ENCODE measurements around the gene CLEC1A. TPM values are rescaled to one million over a fixed set of nuclear protein-coding genes. Genes with fewer than 3 reads are reported as not detected.
"Not testable (repeated sequence)": the region's sequence is repeated elsewhere in the genome, so short reads cannot be mapped to it uniquely, and the experiment has no call there.

The CLEC1A gene
- total RNA-seq, 1 experiment from 2014 or later: not detected

DNA sequence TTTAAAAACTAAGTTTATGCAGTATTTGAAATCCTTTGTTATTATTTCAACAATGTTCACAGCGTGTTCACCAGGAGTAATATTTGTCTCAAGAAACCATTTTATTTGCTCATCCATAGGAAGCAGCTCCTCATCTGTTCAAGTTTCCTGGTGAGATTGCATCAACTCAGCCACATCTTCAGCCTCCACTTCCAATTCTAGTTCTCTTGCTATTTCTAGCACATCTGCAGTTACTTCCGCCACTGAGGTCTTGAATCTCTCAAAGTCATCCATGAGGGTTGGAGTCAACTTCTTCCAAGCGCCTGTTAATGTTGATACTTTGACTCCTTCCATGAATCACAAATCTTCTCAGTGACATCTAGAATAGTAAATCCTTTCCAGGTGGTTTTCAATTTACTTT is 50.3 kb downstream of the CLEC1A start:
- no peak for DNase-seq (ENCODE audit: low spot score)

DNA sequence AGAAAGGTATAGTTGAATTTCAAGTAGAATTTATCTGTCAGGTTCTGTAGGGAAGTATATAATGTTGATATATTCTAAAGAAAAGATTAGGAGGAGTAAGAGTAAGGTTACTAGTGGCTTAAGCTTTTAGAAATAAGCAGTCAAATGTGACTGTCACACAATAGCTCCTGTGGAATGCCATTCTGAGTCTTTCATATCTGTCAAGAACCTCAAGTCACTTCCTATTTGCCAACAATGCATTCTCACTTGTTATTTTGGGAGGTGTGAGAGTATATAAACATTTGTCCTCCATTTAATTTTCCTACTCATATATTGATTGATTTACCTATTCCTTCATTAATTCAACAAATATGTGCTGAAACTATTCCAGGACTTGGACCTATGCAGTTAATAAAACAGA is 56.6 kb downstream of the CLEC1A start:
- DNase-seq (ENCODE audit: low spot score): no peak

DNA sequence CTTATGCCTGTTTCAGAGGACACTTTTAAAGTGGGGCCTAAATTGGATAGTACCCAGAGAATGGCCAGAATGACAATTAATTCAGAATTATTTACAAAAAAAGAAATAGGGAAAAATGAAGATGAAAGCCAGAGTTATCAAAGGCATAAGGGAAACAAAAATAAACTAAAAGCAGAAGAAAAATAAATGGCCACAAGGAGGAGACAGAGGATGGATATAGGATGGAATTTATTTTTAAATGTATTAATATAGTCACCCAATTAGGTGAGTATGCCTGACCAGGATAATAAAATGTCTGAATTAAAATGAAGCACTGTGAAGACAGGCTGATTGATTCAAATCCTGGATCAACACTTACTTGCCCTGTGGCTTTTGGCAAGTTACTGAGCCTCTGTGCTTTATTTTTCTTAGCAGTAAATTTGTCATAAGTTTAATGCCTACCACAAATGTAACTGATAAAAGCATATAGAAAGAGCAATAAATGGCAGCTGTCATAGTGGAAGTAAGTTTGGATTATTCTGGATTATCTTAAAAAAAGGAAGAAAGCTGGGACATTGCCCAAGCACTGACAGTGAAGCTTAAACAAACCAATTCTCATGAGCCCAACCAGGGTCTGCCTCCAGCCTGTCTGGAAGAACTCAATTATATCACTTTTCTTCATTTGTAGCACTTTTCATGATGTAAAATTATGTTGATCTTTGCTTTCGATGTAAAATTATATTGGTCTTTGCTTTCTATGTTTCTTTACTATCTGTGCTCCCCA is 64.8 kb downstream of the CLEC1A start:
- peak; percentile 53 for DNase-seq (ENCODE audit: low spot score)

DNA sequence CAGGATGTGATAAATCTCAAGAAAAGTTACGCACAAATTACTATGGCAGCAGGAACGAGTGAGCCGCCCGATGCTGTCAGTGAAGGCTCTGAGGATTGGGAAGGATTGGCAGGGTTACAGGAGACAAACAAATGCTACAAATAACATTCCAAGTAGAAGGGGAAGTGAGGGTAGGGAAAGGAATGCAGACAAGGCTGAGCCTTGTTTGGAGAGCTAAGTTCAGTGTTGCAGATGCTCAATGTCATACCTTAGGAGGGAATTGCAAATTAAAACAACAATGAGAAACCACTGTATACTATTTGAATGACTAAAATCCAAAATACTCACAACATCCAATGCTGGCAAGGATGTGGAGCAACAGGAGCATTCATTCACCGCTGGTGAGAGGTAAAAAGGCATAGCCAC is 67.0 kb downstream of the CLEC1A start:
- no peak for DNase-seq (ENCODE audit: low spot score)

DNA sequence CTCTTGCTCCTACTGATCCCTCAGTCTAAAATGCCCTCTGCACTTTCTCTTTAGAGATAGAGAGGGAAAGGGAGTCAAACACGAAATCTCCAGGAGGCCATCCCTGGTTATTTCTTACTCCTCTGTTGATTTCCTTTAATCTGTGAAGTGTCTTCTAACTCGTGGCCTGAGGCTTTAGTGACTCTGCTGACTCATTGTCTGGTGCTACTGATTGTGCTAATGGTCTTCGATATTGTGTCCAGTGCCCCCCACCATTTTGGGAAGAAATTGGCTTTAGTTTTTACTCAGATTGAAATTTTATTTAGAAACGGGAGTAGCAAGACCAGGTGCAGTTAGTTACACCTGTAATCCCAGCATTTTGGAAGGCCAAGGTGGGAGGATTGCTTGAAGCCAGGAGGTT is 67.5 kb downstream of the CLEC1A start:
- DNase-seq (ENCODE audit: low spot score): no peak

DNA sequence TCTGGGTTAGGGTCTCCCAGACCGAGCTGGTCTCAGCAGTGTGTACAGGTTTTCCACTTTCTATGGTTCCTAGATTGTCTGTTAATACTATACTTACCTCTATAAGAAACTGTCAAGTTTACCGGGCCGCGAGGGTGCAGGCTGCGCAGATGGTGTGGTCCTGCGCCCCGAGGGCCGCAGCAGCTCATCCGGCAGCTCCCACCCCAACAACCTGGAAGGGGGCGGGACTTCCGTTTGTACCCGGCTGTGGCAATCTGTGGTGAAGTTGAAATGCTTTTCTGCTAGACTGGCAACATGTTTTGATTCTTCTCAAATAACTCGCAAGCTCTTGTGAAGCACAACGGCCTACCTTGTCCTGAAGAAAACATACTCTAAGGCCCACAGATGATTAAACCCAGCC is 68.3 kb downstream of the CLEC1A start, which contains the start of gene CLEC9A:
Gene CLEC9A, plus strand, starts transcription at position 237 of the 400 bp plus-strand sequence. CDS start 22,006 bp downstream, outside the sequence.
- no peak for DNase-seq (ENCODE audit: low spot score)

DNA sequence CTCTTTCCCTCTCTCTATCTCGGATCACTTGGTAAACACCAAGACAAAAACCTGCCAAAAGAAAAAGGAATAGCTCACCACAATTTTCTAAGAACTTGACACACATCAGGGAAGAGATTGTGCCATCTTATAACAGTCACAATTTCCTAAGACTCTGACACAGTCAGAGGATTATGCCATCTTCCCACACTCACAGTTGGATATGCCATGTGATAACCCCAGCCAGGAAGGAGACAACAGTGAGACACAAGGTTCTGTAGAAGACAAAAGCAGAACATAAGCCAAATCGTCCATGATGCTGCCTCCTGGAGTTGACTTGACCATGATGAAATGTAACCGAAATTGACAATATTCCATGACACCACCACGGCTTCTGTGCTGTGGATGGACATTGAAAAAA is 71.1 kb downstream of the CLEC1A start:
- no peak for DNase-seq (ENCODE audit: low spot score)

DNA sequence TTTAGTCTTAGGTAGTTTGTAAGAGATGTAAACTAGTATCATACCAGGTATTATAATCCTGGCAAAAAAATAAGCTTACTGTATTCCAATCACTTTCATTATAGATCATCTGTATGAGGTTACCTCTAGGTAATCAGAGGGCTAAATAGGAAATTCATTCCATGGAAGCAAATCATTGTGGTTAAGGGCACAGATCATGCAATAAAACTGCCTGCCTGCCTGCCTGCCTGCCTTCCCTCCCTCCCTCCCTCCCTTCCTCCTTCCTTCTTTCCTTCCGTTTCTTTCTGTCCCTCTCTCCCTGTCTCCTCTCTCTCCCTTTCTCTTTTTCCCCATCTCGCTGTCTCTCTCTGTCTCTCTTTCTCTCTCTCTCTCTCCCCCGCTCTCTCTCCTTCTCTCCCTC is 71.5 kb downstream of the CLEC1A start:
- DNase-seq (ENCODE audit: low spot score): no peak

DNA sequence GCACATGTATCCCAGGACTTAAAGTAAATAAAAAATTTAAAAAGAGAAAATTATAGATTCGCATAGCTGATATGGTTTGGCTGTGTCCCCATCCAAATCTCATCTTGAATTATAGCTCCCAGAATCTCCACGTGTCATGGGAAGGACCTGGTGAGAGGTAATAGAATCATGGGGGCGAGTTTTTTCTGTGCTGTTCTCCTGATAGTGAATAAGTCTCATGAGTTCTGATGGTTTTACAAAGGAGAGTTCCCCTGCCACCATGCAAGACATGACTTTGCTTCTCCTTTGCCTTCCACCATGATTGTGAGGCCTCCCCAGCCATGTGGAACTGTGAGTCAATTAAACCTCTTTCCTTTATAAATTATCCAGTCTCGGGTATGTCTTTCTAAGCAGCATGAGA is 72.1 kb downstream of the CLEC1A start:
- not testable (repeated sequence) for DNase-seq (ENCODE audit: low spot score)

DNA sequence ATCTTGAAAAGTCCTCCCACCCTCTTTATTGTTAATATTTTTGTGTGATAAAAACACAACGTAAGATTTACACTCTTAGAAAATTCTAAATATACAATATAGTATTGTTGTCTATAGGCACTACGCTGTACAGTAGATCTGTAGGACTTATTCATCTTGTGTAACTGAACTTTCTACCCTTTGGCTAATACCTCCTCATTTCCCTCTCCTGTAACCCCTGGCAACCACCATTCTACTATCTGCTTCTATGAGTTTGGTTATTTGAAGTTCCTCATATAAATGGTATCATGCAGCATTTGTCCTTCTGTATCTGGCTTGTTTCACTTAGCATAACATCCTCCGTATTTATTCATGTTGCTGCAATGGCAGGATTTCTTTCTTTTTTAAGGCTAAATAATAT is 73.5 kb downstream of the CLEC1A start:
- no peak for DNase-seq (ENCODE audit: low spot score)

DNA sequence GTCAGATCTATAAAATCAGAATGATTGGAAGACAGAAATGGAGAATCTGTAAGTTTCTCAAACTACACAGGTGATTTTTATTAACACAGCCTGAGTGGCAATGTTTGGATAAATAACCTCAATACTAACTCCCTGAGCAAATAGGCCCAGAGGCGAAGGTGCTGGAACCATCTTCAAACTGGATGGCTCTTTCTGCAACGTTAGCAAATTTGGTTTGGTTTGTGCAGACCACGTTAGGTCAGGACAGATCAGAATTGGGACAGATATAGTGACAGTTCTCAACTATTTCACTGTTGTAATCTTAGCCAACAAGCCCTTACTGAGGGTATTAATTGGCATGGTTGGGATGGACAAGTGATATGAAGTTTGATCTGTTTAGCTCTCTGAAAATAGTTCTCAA is 77.4 kb downstream of the CLEC1A start:
- no peak for DNase-seq (ENCODE audit: low spot score)

Other genes with a start within 250 kb of the CLEC1A start
- gene CLEC2B, start 229.6 kb downstream of the CLEC1A start, total RNA-seq (2014; rRNA removed; shearing (Covaris generic)): not detected in 2 replicates
- gene KLRF2, start 217.5 kb downstream of the CLEC1A start, total RNA-seq (2014; rRNA removed; shearing (Covaris generic)): not detected in 2 replicates
- not detected in 2 replicates for gene CLEC2A, start 166.6 kb downstream of the CLEC1A start, total RNA-seq (2014; rRNA removed; shearing (Covaris generic))
- not detected in 2 replicates for gene CLEC12A, start 127.6 kb downstream of the CLEC1A start, total RNA-seq (2014; rRNA removed; shearing (Covaris generic))
- not detected in 2 replicates for gene CLEC1B, start 99.9 kb downstream of the CLEC1A start, total RNA-seq (2014; rRNA removed; shearing (Covaris generic))
- gene CLEC12B, start 88.4 kb downstream of the CLEC1A start, total RNA-seq (2014; rRNA removed; shearing (Covaris generic)): not detected in 2 replicates
- gene CLEC9A, start 68.3 kb downstream of the CLEC1A start, total RNA-seq (2014; rRNA removed; shearing (Covaris generic)): not detected in 2 replicates
- not detected in 2 replicates for gene CLEC7A, start 31.2 kb upstream of the CLEC1A start, total RNA-seq (2014; rRNA removed; shearing (Covaris generic))
- gene OLR1, start 73.1 kb upstream of the CLEC1A start, total RNA-seq (2014; rRNA removed; shearing (Covaris generic)): not detected in 2 replicates
- not detected in 2 replicates for gene TMEM52B, start 80.0 kb upstream of the CLEC1A start, total RNA-seq (2014; rRNA removed; shearing (Covaris generic))
- gene GABARAPL1, start 113.9 kb upstream of the CLEC1A start, total RNA-seq (2014; rRNA removed; shearing (Covaris generic)): 7.9 and 17.4 TPM in 2 replicates
- not detected in 2 replicates for gene KLRD1, start 208.9 kb upstream of the CLEC1A start, total RNA-seq (2014; rRNA removed; shearing (Covaris generic))